Liver (tissue), 9 donors: ENCODE results near the gene BSN. TPM values are rescaled to one million over a fixed set of nuclear protein-coding genes. Genes with fewer than 3 reads are reported as not detected.

Experiments
- DNase-seq: peaks from one replicate; pipeline ENCODE4 v3.0.0-alpha.2; 2017; ENCODE audit warnings: low spot score
- H3K27ac ChIP-seq, 2 donors: one replicate each; pipeline ENCODE4 v1.7.0; 2013; ENCODE audit warnings: inconsistent platforms in 2 of 2, low read length in 2 of 2, control low read depth in 1 of 2, low read depth in 1 of 2, mild to moderate bottlenecking in 1 of 2
- H3K27me3 ChIP-seq, 4 donors: one replicate each; pipeline versions ENCODE4 v1.6.1 to v1.7.0; 2013; ENCODE audit warnings: low read length in 3 of 4, inconsistent platforms in 1 of 4, mild to moderate bottlenecking in 1 of 4, moderate library complexity in 1 of 4; ENCODE audit not compliant: control insufficient read depth in 4 of 4, insufficient read depth in 4 of 4
- H3K36me3 ChIP-seq, 4 donors: one replicate each; pipeline versions ENCODE4 v1.6.1 to v1.7.0; 2013; ENCODE audit warnings: low read length in 3 of 4, mild to moderate bottlenecking in 3 of 4, low read depth in 1 of 4, moderate library complexity in 1 of 4; ENCODE audit not compliant: control insufficient read depth in 4 of 4, insufficient read depth in 3 of 4
- H3K4me1 ChIP-seq, 4 donors: one replicate each; pipeline versions ENCODE4 v1.6.1 to v1.7.0; 2013; ENCODE audit warnings: low read length in 3 of 4, mild to moderate bottlenecking in 3 of 4, moderate library complexity in 1 of 4; ENCODE audit not compliant: control insufficient read depth in 4 of 4, insufficient read depth in 4 of 4
- H3K4me3 ChIP-seq, 3 donors: one replicate each; pipeline versions ENCODE4 v1.6.1 to v1.7.0; 2013; ENCODE audit warnings: low read length in 3 of 3, control low read depth in 1 of 3, low read depth in 1 of 3, mild to moderate bottlenecking in 1 of 3
- H3K9ac ChIP-seq, 2 donors: one replicate each; pipeline ENCODE4 v1.7.0; 2013; ENCODE audit warnings: low read length in 2 of 2, mild to moderate bottlenecking in 2 of 2, moderate library complexity in 2 of 2, control low read depth in 1 of 2, low read depth in 1 of 2
- H3K9me3 ChIP-seq, 4 donors: one replicate each; pipeline versions ENCODE4 v1.6.1 to v1.7.0; 2013; ENCODE audit warnings: low read length in 3 of 4; ENCODE audit not compliant: control insufficient read depth in 4 of 4
- EGR1 ChIP-seq, 2 donors: IDR thresholded peaks; 2 replicates each; pipeline ENCODE4 v1.6.1; 2016 to 2018; ENCODE audit warnings: antibody characterized with exemption in 2 of 2, low read depth in 2 of 2
- FOXA1 ChIP-seq: IDR thresholded peaks from 2 replicates; pipeline ENCODE4 v1.6.1; 2016; ENCODE audit warnings: antibody characterized with exemption
- FOXA2 ChIP-seq: IDR thresholded peaks from 2 replicates; pipeline ENCODE4 v1.6.1; 2016; ENCODE audit warnings: antibody characterized with exemption
- GABPA ChIP-seq, 2 donors: IDR thresholded peaks in 1 of 2; conservative IDR thresholded peaks in 1 of 2; 2 replicates each; pipeline ENCODE4 v1.6.1; 2016; ENCODE audit warnings: antibody characterized with exemption in 2 of 2, mild to moderate bottlenecking in 1 of 2, moderate library complexity in 1 of 2
- HNF4A ChIP-seq, 2 donors: conservative IDR thresholded peaks; 2 replicates each; pipeline ENCODE4 v1.6.1; 2016; ENCODE audit warnings: antibody characterized with exemption in 2 of 2, mild to moderate bottlenecking in 2 of 2
- HNF4G ChIP-seq: IDR thresholded peaks from 2 replicates; pipeline ENCODE4 v1.6.1; 2016; ENCODE audit warnings: antibody characterized with exemption
- JUND ChIP-seq, 2 donors: IDR thresholded peaks; 2 replicates each; pipeline ENCODE4 v1.6.1; 2016; ENCODE audit warnings: antibody characterized with exemption in 2 of 2
- NR2F2 ChIP-seq: IDR thresholded peaks from 2 replicates; pipeline ENCODE4 v1.6.1; 2016; ENCODE audit warnings: antibody characterized with exemption
- RAD21 ChIP-seq, 2 donors: IDR thresholded peaks; 2 replicates each; pipeline ENCODE4 v1.6.1; 2016; ENCODE audit warnings: antibody characterized with exemption in 2 of 2, mild to moderate bottlenecking in 2 of 2
- RXRA ChIP-seq, 2 donors: IDR thresholded peaks; 2 replicates each; pipeline ENCODE4 v1.6.1; 2017 to 2018; ENCODE audit warnings: antibody characterized with exemption in 2 of 2, mild to moderate bottlenecking in 1 of 2
- SP1 ChIP-seq: IDR thresholded peaks from 2 replicates; pipeline ENCODE4 v1.6.1; 2018; ENCODE audit warnings: antibody characterized with exemption, mild to moderate bottlenecking
- TAF1 ChIP-seq: conservative IDR thresholded peaks from 2 replicates; pipeline ENCODE4 v1.6.1; 2016; ENCODE audit warnings: antibody characterized with exemption, mild to moderate bottlenecking
- YY1 ChIP-seq: IDR thresholded peaks from 2 replicates; pipeline ENCODE4 v1.6.1; 2016; ENCODE audit warnings: antibody characterized with exemption, mild to moderate bottlenecking
- WGBS: extraction: QIAGEN DNeasy Blood & Tissue Kit; methylation state at CpG from one replicate; pipeline ENCODE4 v1.1.7; 2013; 5-methylcytosine and 5-hydroxymethylcytosine counted together
- polyA plus RNA-seq, 2 donors: library from polyadenylated mRNA; stranded (reverse) in 1 of 2; unstranded in 1 of 2; fragments of 200-250 nt in 1 of 2; fragments of >200 nt in 1 of 2; fragmentation: Nextera tagmentation in 1 of 2; extraction: Ambion mirVana in 1 of 2; gene quantifications; one replicate each; pipeline versions ENCODE4 v1.2.1 to v1.2.3, GENCODE V29; 2013 to 2015
- total RNA-seq, 2 donors: library from RNA; depleted of rRNA; stranded (reverse); fragments of >200 nt; gene quantifications; one replicate each; pipeline ENCODE4 v1.2.3, GENCODE V29; 2014
- TF ChIP-seq, protein P1 (sequence below): IDR thresholded peaks from 2 replicates; pipeline ENCODE4 v1.6.1; 2016; ENCODE audit warnings: antibody characterized with exemption
- TF ChIP-seq, protein P2 (sequence below): fragments of 150-350 bp; IDR thresholded peaks from 2 replicates; pipeline ENCODE4 v1.5.1; 2017; ENCODE audit warnings: improper control_type of control experiment, low read depth, low read length; ENCODE audit not compliant: missing input control
- TF ChIP-seq, protein P3 (sequence below): IDR thresholded peaks from 2 replicates; pipeline ENCODE4 v1.6.1; 2016; ENCODE audit warnings: antibody characterized with exemption, mild to moderate bottlenecking
- TF ChIP-seq, protein P4 (sequence below): IDR thresholded peaks from 2 replicates; pipeline ENCODE4 v1.6.1; 2016; ENCODE audit warnings: antibody characterized with exemption
- TF ChIP-seq, protein P5 (sequence below): IDR thresholded peaks from 2 replicates; pipeline ENCODE4 v1.6.1; 2016; ENCODE audit warnings: antibody characterized with exemption
- donor health status: healthy.
- donor health status: healthy.
- donor health status: healthy.
- donor health status: healthy.
- donor health status: healthy.

BSN gene
- total and polyA plus RNA-seq, 4 donors = 0.32 to 0.67 (median 0.40) TPM

DNA sequence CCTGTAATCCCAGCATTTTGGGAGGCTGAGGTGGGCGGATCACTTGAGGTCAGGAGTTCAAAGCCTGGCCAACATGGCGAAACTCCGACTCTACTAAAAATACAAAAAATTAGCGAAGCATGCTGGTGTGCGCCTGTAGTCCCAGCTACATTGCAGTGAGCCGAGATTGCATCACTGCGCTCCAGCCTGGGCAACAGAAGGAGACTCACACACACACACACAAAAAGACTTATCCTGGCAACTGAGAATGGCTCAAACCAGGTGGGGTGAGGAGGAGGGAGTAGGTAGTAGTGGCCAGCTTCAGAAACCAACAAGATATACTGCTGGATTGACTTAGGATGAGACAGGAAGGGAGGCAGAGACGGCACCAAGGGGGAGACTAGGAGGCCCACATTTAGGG is 66.5 kb downstream of the BSN start:
- Histone ChIP-seq H3K36me3 (no peaks in the 10 kb centered on the region), H3K27ac (no peak overlapping the region), H3K9me3 (no peaks in the 10 kb centered on the region), H3K9ac (no peak overlapping the region), H3K4me1 (no peaks in the 10 kb centered on the region), H3K4me3 (no peak overlapping the region), H3K27me3 (no peaks in the 10 kb centered on the region)
- 96% methylated on average over 8 of the region's 8 CpGs for WGBS
- DNase-seq = no peak
- TF ChIP-seq EGR1 (IDR thresholded peaks at IDR 0.05; ENCODE audit: low read depth in 2 of 2) = no peak
- TF ChIP-seq, protein P1, sequence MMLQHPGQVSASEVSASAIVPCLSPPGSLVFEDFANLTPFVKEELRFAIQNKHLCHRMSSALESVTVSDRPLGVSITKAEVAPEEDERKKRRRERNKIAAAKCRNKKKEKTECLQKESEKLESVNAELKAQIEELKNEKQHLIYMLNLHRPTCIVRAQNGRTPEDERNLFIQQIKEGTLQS = no peak
- no peak for TF ChIP-seq RAD21 (IDR thresholded peaks at IDR 0.05)
- TF ChIP-seq YY1 = no peak
- no peak for TF ChIP-seq TAF1
- TF ChIP-seq SP1 = no peak
- TF ChIP-seq GABPA (IDR thresholded peaks at IDR 0.05 in 1 of 2, conservative IDR thresholded peaks at IDR 0.05 in 1 of 2) = no peak
- TF ChIP-seq, protein P2, sequence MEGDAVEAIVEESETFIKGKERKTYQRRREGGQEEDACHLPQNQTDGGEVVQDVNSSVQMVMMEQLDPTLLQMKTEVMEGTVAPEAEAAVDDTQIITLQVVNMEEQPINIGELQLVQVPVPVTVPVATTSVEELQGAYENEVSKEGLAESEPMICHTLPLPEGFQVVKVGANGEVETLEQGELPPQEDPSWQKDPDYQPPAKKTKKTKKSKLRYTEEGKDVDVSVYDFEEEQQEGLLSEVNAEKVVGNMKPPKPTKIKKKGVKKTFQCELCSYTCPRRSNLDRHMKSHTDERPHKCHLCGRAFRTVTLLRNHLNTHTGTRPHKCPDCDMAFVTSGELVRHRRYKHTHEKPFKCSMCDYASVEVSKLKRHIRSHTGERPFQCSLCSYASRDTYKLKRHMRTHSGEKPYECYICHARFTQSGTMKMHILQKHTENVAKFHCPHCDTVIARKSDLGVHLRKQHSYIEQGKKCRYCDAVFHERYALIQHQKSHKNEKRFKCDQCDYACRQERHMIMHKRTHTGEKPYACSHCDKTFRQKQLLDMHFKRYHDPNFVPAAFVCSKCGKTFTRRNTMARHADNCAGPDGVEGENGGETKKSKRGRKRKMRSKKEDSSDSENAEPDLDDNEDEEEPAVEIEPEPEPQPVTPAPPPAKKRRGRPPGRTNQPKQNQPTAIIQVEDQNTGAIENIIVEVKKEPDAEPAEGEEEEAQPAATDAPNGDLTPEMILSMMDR = no peak
- no peak for TF ChIP-seq RXRA (IDR thresholded peaks at IDR 0.05)
- TF ChIP-seq NR2F2 = no peak
- no peak for TF ChIP-seq FOXA2
- no peak for TF ChIP-seq HNF4A (conservative IDR thresholded peaks at IDR 0.05)
- TF ChIP-seq FOXA1 = no peak
- no peak for TF ChIP-seq JUND (IDR thresholded peaks at IDR 0.05)
- TF ChIP-seq, protein P3, sequence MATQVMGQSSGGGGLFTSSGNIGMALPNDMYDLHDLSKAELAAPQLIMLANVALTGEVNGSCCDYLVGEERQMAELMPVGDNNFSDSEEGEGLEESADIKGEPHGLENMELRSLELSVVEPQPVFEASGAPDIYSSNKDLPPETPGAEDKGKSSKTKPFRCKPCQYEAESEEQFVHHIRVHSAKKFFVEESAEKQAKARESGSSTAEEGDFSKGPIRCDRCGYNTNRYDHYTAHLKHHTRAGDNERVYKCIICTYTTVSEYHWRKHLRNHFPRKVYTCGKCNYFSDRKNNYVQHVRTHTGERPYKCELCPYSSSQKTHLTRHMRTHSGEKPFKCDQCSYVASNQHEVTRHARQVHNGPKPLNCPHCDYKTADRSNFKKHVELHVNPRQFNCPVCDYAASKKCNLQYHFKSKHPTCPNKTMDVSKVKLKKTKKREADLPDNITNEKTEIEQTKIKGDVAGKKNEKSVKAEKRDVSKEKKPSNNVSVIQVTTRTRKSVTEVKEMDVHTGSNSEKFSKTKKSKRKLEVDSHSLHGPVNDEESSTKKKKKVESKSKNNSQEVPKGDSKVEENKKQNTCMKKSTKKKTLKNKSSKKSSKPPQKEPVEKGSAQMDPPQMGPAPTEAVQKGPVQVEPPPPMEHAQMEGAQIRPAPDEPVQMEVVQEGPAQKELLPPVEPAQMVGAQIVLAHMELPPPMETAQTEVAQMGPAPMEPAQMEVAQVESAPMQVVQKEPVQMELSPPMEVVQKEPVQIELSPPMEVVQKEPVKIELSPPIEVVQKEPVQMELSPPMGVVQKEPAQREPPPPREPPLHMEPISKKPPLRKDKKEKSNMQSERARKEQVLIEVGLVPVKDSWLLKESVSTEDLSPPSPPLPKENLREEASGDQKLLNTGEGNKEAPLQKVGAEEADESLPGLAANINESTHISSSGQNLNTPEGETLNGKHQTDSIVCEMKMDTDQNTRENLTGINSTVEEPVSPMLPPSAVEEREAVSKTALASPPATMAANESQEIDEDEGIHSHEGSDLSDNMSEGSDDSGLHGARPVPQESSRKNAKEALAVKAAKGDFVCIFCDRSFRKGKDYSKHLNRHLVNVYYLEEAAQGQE = no peak
- TF ChIP-seq, protein P4, sequence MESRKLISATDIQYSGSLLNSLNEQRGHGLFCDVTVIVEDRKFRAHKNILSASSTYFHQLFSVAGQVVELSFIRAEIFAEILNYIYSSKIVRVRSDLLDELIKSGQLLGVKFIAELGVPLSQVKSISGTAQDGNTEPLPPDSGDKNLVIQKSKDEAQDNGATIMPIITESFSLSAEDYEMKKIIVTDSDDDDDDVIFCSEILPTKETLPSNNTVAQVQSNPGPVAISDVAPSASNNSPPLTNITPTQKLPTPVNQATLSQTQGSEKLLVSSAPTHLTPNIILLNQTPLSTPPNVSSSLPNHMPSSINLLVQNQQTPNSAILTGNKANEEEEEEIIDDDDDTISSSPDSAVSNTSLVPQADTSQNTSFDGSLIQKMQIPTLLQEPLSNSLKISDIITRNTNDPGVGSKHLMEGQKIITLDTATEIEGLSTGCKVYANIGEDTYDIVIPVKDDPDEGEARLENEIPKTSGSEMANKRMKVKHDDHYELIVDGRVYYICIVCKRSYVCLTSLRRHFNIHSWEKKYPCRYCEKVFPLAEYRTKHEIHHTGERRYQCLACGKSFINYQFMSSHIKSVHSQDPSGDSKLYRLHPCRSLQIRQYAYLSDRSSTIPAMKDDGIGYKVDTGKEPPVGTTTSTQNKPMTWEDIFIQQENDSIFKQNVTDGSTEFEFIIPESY = no peak
- TF ChIP-seq, protein P5, sequence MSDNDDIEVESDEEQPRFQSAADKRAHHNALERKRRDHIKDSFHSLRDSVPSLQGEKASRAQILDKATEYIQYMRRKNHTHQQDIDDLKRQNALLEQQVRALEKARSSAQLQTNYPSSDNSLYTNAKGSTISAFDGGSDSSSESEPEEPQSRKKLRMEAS = no peak
- TF ChIP-seq HNF4G = no peak
